Esophagus squamous epithelium (tissue), 4 donors: ENCODE measurements around the gene TEX2.

Experiments used
- CTCF ChIP-seq, 6 experiments: fragments of 450-650 bp in 4 of 6; fragments of 200-600 bp in 2 of 6; sonication (generic) in 2 of 6; IDR thresholded peaks; one replicate each; pipeline ENCODE4 v1.5.1; 2016 to 2019; ENCODE audit warnings: antibody characterized with exemption in 6 of 6, mild to moderate bottlenecking in 4 of 6, moderate library complexity in 4 of 6
- POLR2A ChIP-seq, 4 donors: fragments of 450-650 bp; IDR thresholded peaks; one replicate each; pipeline ENCODE4 v1.6.1; 2017; ENCODE audit warnings: antibody characterized with exemption in 4 of 4, mild to moderate bottlenecking in 4 of 4, moderate library complexity in 3 of 4

GRCh38 chr17:64273006-64273405 lies 9.9 kb upstream of the TEX2 start:
- TF ChIP-seq CTCF (IDR thresholded peaks at IDR 0.05): no peak
- TF ChIP-seq POLR2A (IDR thresholded peaks at IDR 0.05): no peak
